ENCODE data around the gene GP1BA.
A peak's percentile ranks its signal among the peaks of the same experiment; 100 is the strongest.
"Not testable (repeated sequence)": the region's sequence is repeated elsewhere in the genome, so short reads cannot be mapped to it uniquely, and the experiment has no call there.

Gene GP1BA

GRCh38 chr17:4901648-4902344 is 30.3 kb upstream of the GP1BA start:
- DNase-seq: no peak

- no peak for DNase-seq
Observed at GRCh38 chr17:4902540-4902939, 29.5 kb upstream of the GP1BA start.

- DNase-seq: peak; percentile 66
Observed at GRCh38 chr17:4903051-4903818, 28.8 kb upstream of the GP1BA start, which contains the start of gene CHRNE. Gene CHRNE, minus strand, starts transcription at chr17:4903098. Its CDS starts 35 bp downstream, at chr17:4903063.

GRCh38 chr17:4906642-4907041 is 25.4 kb upstream of the GP1BA start:
- not testable (repeated sequence) for DNase-seq

GRCh38 chr17:4908301-4908700 is 23.8 kb upstream of the GP1BA start:
- DNase-seq: no peak

- peak; percentile 90 for DNase-seq
Observed at GRCh38 chr17:4908711-4909496, 23.2 kb upstream of the GP1BA start.

GRCh38 chr17:4913994-4914393 is 18.1 kb upstream of the GP1BA start:
- DNase-seq: no peak

- not testable (repeated sequence) for DNase-seq
Observed at GRCh38 chr17:4914551-4914950, 17.5 kb upstream of the GP1BA start.

- DNase-seq: no peak
Observed at GRCh38 chr17:4919511-4920047, 12.5 kb upstream of the GP1BA start.

GRCh38 chr17:4920351-4921048 is 11.6 kb upstream of the GP1BA start:
- DNase-seq: no peak

- no peak for DNase-seq
Observed at GRCh38 chr17:4921320-4921719, 10.8 kb upstream of the GP1BA start.

GRCh38 chr17:4926577-4927335 is 5.3 kb upstream of the GP1BA start:
- not testable (repeated sequence) for DNase-seq

GRCh38 chr17:4928881-4929280 is 3.2 kb upstream of the GP1BA start:
- DNase-seq: no peak

GRCh38 chr17:4932756-4933155 is 679 bp downstream of the GP1BA start:
- no peak for DNase-seq

GRCh38 chr17:4933646-4934045 is 1.6 kb downstream of the GP1BA start:
- DNase-seq: no peak

GRCh38 chr17:4934173-4934979 is 2.3 kb downstream of the GP1BA start:
- peak; percentile 46 for DNase-seq

- DNase-seq: no peak
Observed at GRCh38 chr17:4935650-4936049, 3.6 kb downstream of the GP1BA start.

- no peak for DNase-seq
Observed at GRCh38 chr17:4936436-4936835, 4.4 kb downstream of the GP1BA start.

GRCh38 chr17:4937553-4937952 is 5.5 kb downstream of the GP1BA start:
- no peak for DNase-seq

GRCh38 chr17:4938069-4938491 is 6.0 kb downstream of the GP1BA start:
- no peak for DNase-seq
